ENCODE measurements around the gene CFAP45. TPM values are rescaled to one million over a fixed set of nuclear protein-coding genes. Genes with fewer than 3 reads are reported as not detected.

Gene CFAP45
- total and polyA plus RNA-seq, 2 of the 8 experiments (the other 6 are each of a cell fraction or from before 2014, with no cell fraction given): 0.05 TPM; not detected in 1

DNA sequence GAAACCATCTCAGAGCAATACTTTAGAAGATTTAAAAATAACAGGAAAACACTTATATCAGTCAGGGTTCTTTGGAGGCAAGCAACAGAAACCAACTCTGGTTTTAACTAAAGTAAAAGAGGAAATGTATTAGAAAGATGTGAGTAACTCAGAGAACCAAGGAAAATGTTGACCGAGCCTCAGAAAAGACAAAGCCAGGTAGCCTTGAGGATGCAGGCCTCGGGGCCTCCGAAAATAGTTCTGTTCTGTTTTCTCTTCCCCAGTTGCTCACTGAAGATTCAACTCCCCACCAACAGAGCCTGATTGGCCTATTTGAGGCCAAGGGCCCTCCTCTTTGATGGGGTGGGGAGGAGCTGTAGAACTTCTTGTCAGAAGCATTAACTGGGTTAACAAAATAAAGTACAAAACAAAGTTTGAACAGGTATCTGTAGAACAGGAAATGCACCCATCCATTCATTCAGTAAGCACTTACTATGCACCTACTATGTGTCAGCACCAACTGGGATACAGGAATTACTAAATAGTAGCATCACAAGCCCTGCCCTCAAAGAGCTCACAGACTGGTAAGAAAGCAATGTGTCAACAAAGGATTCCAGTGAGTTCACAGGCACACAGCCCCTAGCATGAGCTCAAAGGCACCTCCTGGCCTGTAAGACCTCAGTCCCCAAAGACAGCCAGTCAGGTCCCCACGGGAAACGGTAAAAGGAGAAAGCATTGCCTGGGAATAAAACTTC, 60.7 kb downstream of the CFAP45 start (continued):
- no peak for TF ChIP-seq SUZ12 (IDR thresholded peaks at IDR 0.05; ENCODE audit: low read length)
- TF ChIP-seq SP1 (IDR thresholded peaks at IDR 0.05; ENCODE audit: low read depth, low read length): no peak

All from H1 (cell line).